ENCODE results near the gene MAN2A2. TPM values are rescaled to one million over a fixed set of nuclear protein-coding genes. Genes with fewer than 3 reads are reported as not detected.
A peak's percentile ranks its signal among the peaks of the same experiment; 100 is the strongest.

Gene MAN2A2
- total RNA-seq, 1 experiment from 2014 or later: 31.0 TPM

DNA sequence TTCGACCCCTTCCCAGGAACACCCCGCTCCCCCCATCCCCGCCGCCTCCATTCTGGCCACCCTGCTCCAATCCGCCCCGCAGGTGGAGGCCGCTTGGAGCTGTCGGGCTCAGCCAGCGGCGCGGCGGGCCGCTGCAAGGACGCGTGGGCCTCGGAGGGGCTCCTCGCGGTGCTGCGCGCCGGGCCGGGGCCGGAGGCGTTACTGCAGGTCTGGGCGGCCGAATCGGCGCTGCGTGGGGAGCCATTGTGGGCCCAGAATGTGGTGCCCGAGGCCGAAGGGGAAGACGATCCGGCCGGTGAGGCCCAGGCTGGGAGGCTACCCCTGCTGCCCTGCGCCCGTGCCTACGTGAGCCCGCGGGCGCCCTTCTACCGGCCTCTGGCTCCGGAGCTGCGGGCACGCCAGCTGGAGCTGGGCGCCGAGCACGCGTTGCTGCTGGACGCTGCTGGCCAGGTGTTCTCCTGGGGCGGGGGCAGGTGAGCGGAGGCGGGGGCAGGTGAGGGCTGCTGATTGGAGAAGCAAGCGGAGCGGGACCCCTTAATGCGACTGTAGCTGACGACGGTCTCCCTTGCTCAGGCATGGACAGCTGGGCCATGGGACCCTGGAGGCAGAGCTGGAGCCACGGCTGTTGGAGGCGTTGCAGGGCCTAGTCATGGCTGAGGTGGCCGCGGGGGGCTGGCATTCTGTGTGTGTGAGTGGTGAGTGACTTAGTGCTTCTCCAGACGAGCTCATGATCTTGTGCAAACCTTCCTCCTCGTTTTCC lies 54.1 kb downstream of the MAN2A2 start (continued):
- TF ChIP-seq, protein P1, sequence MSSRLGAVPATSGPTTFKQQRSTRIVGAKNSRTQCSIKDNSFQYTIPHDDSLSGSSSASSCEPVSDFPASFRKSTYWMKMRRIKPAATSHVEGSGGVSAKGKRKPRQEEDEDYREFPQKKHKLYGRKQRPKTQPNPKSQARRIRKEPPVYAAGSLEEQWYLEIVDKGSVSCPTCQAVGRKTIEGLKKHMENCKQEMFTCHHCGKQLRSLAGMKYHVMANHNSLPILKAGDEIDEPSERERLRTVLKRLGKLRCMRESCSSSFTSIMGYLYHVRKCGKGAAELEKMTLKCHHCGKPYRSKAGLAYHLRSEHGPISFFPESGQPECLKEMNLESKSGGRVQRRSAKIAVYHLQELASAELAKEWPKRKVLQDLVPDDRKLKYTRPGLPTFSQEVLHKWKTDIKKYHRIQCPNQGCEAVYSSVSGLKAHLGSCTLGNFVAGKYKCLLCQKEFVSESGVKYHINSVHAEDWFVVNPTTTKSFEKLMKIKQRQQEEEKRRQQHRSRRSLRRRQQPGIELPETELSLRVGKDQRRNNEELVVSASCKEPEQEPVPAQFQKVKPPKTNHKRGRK (CRISPR knock-in tag; IDR thresholded peaks at IDR 0.05; ENCODE audit: borderline replicate concordance): no peak
- TF ChIP-seq AFF4 (CRISPR knock-in tag; IDR thresholded peaks at IDR 0.05; ENCODE audit: borderline replicate concordance) (0 out of 2 replicates have a peak, but pooled peaks have one; percentile 18), GTF2I (CRISPR knock-in tag; conservative IDR thresholded peaks at IDR 0.05) (no peak), ZBTB21 (CRISPR knock-in tag; IDR thresholded peaks at IDR 0.05; ENCODE audit: borderline replicate concordance) (no peak), GABPB1 (CRISPR knock-in tag; IDR thresholded peaks at IDR 0.05) (no peak), ZNF396 (CRISPR knock-in tag; IDR thresholded peaks at IDR 0.05; ENCODE audit: borderline replicate concordance) (no peak), AR (CRISPR knock-in tag; IDR thresholded peaks at IDR 0.05) (no peak), TCF7 (CRISPR knock-in tag; IDR thresholded peaks at IDR 0.05; ENCODE audit: low read depth) (0 out of 2 replicates have a peak, but pooled peaks have one; percentile 27), NFYB (CRISPR knock-in tag; conservative IDR thresholded peaks at IDR 0.05; ENCODE audit: low read depth) (no peak), ATF3 (CRISPR knock-in tag; conservative IDR thresholded peaks at IDR 0.05) (no peak), FOXK1 (CRISPR knock-in tag; IDR thresholded peaks at IDR 0.05) (peak; percentile 32; the same call in 1 of the 2 replicates), PREB (CRISPR knock-in tag; IDR thresholded peaks at IDR 0.05; ENCODE audit: borderline replicate concordance) (no peak), NR3C1 (CRISPR knock-in tag; conservative IDR thresholded peaks at IDR 0.05; ENCODE audit: low read depth) (no peak; the same call in 1 of the 2 replicates), JAZF1 (CRISPR knock-in tag; IDR thresholded peaks at IDR 0.05) (no peak), GRHL2 (CRISPR knock-in tag; IDR thresholded peaks at IDR 0.05; ENCODE audit: insufficient replicate concordance, severe bottlenecking) (no peak), RORB (CRISPR knock-in tag; IDR thresholded peaks at IDR 0.05) (no peak), CREM (CRISPR knock-in tag; IDR thresholded peaks at IDR 0.05) (no peak), STAT6 (CRISPR knock-in tag; conservative IDR thresholded peaks at IDR 0.05; ENCODE audit: low read depth) (no peak)
- TF ChIP-seq, protein P2, sequence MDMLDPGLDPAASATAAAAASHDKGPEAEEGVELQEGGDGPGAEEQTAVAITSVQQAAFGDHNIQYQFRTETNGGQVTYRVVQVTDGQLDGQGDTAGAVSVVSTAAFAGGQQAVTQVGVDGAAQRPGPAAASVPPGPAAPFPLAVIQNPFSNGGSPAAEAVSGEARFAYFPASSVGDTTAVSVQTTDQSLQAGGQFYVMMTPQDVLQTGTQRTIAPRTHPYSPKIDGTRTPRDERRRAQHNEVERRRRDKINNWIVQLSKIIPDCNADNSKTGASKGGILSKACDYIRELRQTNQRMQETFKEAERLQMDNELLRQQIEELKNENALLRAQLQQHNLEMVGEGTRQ (CRISPR knock-in tag; IDR thresholded peaks at IDR 0.05): peak; percentile 15; the same call in 1 of the 2 replicates
- TF ChIP-seq, protein P3, sequence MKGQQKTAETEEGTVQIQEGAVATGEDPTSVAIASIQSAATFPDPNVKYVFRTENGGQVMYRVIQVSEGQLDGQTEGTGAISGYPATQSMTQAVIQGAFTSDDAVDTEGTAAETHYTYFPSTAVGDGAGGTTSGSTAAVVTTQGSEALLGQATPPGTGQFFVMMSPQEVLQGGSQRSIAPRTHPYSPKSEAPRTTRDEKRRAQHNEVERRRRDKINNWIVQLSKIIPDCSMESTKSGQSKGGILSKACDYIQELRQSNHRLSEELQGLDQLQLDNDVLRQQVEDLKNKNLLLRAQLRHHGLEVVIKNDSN (CRISPR knock-in tag; IDR thresholded peaks at IDR 0.05): 0 out of 2 replicates have a peak, but pooled peaks have one; percentile 36
- TF ChIP-seq, protein P4, sequence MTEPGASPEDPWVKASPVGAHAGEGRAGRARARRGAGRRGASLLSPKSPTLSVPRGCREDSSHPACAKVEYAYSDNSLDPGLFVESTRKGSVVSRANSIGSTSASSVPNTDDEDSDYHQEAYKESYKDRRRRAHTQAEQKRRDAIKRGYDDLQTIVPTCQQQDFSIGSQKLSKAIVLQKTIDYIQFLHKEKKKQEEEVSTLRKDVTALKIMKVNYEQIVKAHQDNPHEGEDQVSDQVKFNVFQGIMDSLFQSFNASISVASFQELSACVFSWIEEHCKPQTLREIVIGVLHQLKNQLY (CRISPR knock-in tag; IDR thresholded peaks at IDR 0.05): no peak

All from WTC11 (cell line).